ENCODE data around the gene UCHL3.

GRCh38 chr13:75587679-75588078, 38.1 kb downstream of the UCHL3 start:
- TF ChIP-seq POLR2AphosphoS5 (IDR thresholded peaks at IDR 0.05; ENCODE audit: low read depth): no peak
- no peak for TF ChIP-seq EZH2phosphoT487 (IDR thresholded peaks at IDR 0.05; ENCODE audit: unreplicated experiment)
- TF ChIP-seq CTCF (conservative IDR thresholded peaks at IDR 0.05; ENCODE audit: low read depth in 2 of 2): no peak
- no peak for TF ChIP-seq EZH2 (IDR thresholded peaks at IDR 0.05; ENCODE audit: low read depth, unreplicated experiment)
- TF ChIP-seq JUNB (IDR thresholded peaks at IDR 0.05; ENCODE audit: unreplicated experiment): no peak
- TF ChIP-seq ZNF331 (CRISPR knock-in tag; IDR thresholded peaks at IDR 0.05; ENCODE audit: low read depth): no peak
- TF ChIP-seq ZNF462 (CRISPR knock-in tag; IDR thresholded peaks at IDR 0.05): no peak
- no peak for TF ChIP-seq CREB1 (CRISPR knock-in tag; IDR thresholded peaks at IDR 0.05; ENCODE audit: low read depth)
- no peak for TF ChIP-seq REST (IDR thresholded peaks at IDR 0.05; ENCODE audit: unreplicated experiment)
- TF ChIP-seq STAT1 (IDR thresholded peaks at IDR 0.05; ENCODE audit: unreplicated experiment): no peak
- no peak for TF ChIP-seq ETS1 (IDR thresholded peaks at IDR 0.05)

Measured in GM23338 (cell line).